Adipose tissue (tissue), 3 donors: Measurements from ENCODE around the gene CLIC4. TPM values are rescaled to one million over a fixed set of nuclear protein-coding genes. Genes with fewer than 3 reads are reported as not detected.

ENCODE experiments used
- H3K27ac ChIP-seq: one replicate; pipeline ENCODE4 v1.5.1; 2013; ENCODE audit warnings: low read depth, low read length
- WGBS, 3 donors: extraction: QIAGEN DNeasy Blood & Tissue Kit; methylation state at CpG; one replicate each; pipeline ENCODE4 v1.1.7; 2013; 5-methylcytosine and 5-hydroxymethylcytosine counted together
- polyA plus RNA-seq, 3 donors: library from polyadenylated mRNA; stranded (reverse); fragments of 200-250 nt; gene quantifications; one replicate each; pipeline ENCODE4 v1.2.3, GENCODE V29; 2013
- donor health status: healthy with polysubstance abuse.
- donor health status: Bipolar disorder and iron deficiency.
- donor health status: healthy.

CLIC4 gene
- polyA plus RNA-seq, 3 donors, result 20.4 to 114 (median 101) TPM

GRCh38 chr1:24828183-24828886, 83.1 kb downstream of the CLIC4 start:
- no peak overlapping the region for H3K27ac ChIP-seq
- 72 to 85% (median 75%) methylated on average over 4 of the region's 4 CpGs for WGBS, 3 donors

GRCh38 chr1:24828887-24829192, 83.6 kb downstream of the CLIC4 start:
- H3K27ac ChIP-seq, result no peak overlapping the region
- 62 to 78% (median 71%) methylated on average over 2 of the region's 2 CpGs for WGBS, 3 donors

GRCh38 chr1:24830680-24831272, 85.5 kb downstream of the CLIC4 start:
- 57 to 62% (median 61%) methylated on average over 3 of the region's 3 CpGs for WGBS, 3 donors
- H3K27ac ChIP-seq, result no peak overlapping the region

- 68 to 88% (median 69%) methylated on average over 3 of the region's 3 CpGs for WGBS, 3 donors
- H3K27ac ChIP-seq, result no peak overlapping the region
Observed at GRCh38 chr1:24841593-24841992, 96.3 kb downstream of the CLIC4 start.

GRCh38 chr1:24846671-24847070, 101.4 kb downstream of the CLIC4 start:
- H3K27ac ChIP-seq, result no peak overlapping the region
- 84 to 94% (median 88%) methylated on average over 4 of the region's 4 CpGs for WGBS, 3 donors

- H3K27ac ChIP-seq, result no peak overlapping the region
- 0 to 1% (median 0%) methylated on average over 77 to 89 of the region's 89 CpGs for WGBS, 3 donors
Observed at GRCh38 chr1:24847995-24848881, 103.0 kb downstream of the CLIC4 start.

GRCh38 chr1:24849672-24850295, 104.5 kb downstream of the CLIC4 start:
- H3K27ac ChIP-seq, result no peak overlapping the region
- WGBS, 3 donors, result 37 to 49% (median 48%) methylated on average over 9 of the region's 9 CpGs

GRCh38 chr1:24850328-24850920, 105.2 kb downstream of the CLIC4 start:
- H3K27ac ChIP-seq, result no peak overlapping the region
- WGBS, 3 donors, result 56 to 69% (median 60%) methylated on average over 6 of the region's 6 CpGs

- H3K27ac ChIP-seq, result no peak overlapping the region
- WGBS, 3 donors, result 63 to 71% (median 67%) methylated on average over 6 of the region's 6 CpGs
Observed at GRCh38 chr1:24853649-24854048, 108.4 kb downstream of the CLIC4 start.

- H3K27ac ChIP-seq, result no peak overlapping the region
- WGBS, 3 donors, result 57 to 72% (median 63%) methylated on average over 5 of the region's 5 CpGs
Observed at GRCh38 chr1:24855474-24855873, 110.2 kb downstream of the CLIC4 start.

- WGBS, 3 donors, result 78 to 90% (median 79%) methylated on average over 16 of the region's 16 CpGs
- H3K27ac ChIP-seq, result no peak overlapping the region
Observed at GRCh38 chr1:24856787-24857506, 111.7 kb downstream of the CLIC4 start.

GRCh38 chr1:24857507-24858133, 112.4 kb downstream of the CLIC4 start:
- 73 to 89% (median 82%) methylated on average over 6 of the region's 6 CpGs for WGBS, 3 donors
- no peak overlapping the region for H3K27ac ChIP-seq

GRCh38 chr1:24858277-24858676, 113.0 kb downstream of the CLIC4 start:
- WGBS, 3 donors, result 88 to 97% (median 91%) methylated on average over 1 of the region's 1 CpG
- no peak overlapping the region for H3K27ac ChIP-seq

GRCh38 chr1:24859063-24860010, 114.1 kb downstream of the CLIC4 start:
- H3K27ac ChIP-seq, result no peak overlapping the region
- 81 to 87% (median 86%) methylated on average over 10 of the region's 10 CpGs for WGBS, 3 donors

GRCh38 chr1:24860841-24861240, 115.6 kb downstream of the CLIC4 start:
- WGBS, 3 donors, result 81 to 90% (median 85%) methylated on average over 15 of the region's 15 CpGs
- H3K27ac ChIP-seq, result no peak overlapping the region
